ENCODE measurements around the gene PTPRN2.
"Not testable (repeated sequence)": the region's sequence is repeated elsewhere in the genome, so short reads cannot be mapped to it uniquely, and the experiment has no call there.

The PTPRN2 gene

GRCh38 chr7:158587162-158588084 is at the start of gene PTPRN2:
Gene PTPRN2 (minus strand): TSS chr7:158587823.
- in situ Hi-C loops (cut with HindIII; ENCODE audit: low sequenced_read_pairs), result no loop called here

DNA sequence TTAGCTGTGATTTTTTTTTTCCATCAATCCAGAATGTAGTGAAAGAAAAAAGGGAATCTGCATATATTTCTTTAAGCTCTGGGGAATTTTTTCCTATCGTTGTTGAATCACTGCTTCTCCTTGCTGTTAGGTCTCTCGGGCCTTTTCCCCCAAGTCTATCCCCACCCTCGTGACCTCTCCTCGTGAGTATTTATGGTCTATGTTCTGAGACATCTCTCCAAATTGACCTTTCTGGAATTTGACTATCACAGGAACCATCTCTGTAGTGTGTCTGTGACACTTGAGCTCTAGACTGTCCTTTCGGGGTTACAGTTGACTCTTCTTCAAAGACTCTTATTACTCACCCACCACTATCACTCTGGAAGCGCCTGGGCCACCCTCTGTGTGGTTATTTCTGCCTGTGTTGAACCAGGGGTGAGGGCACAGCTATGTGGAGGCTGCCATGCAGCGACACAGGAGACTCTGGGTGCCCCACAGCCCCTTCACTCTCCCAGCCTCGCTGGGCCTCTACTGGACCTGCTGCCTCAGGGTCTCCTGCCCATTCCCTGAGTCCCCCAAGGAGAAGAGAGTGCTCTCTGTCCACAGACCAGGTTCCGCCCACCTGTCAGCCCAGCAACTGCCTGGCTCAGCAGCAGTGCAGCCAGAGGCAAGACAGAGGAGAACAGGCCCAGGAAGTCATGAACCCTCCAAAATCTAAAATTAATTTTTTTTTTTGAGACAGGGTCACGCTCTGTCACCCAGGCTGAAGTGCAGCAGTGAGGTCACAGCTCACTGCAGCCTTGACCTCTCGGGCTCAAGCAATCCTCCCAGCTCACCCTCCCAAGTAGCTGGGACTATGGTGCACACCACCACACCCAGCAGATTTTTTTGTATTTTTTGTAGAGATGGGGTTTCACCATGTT is 45.7 kb upstream of the PTPRN2 start:
- in situ Hi-C loops (cut with HindIII; ENCODE audit: low sequenced_read_pairs), result no loop called here

DNA sequence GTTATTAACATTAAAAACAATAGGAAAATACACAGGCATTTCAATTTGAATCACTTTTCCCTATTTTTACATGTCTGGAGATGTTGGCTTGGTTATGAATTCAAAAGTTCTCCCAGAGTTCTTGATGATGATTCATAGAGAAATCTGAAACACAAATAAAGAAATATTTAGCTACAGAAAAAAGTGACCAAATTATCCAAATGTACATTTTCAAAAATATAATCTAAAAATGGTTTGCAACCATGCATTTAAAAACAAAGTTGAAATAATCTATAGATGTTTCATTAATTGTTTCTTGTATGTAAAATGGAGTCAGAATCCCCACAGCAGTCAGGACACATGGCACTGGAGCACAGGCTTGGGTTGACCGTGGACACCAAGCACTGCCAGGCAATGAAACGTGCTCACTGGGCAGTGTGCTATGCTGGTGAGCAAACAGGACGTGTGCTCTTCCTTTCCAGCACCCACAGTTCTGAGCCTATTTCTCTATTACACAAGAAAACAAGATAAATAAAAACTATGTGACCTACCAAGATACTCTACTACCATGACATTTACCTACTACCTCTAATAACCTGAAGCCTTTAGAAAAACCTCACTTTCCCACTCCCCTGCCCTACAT is 44.1 kb upstream of the PTPRN2 start:
- in situ Hi-C loops (cut with HindIII; ENCODE audit: low sequenced_read_pairs), result no loop called here

DNA sequence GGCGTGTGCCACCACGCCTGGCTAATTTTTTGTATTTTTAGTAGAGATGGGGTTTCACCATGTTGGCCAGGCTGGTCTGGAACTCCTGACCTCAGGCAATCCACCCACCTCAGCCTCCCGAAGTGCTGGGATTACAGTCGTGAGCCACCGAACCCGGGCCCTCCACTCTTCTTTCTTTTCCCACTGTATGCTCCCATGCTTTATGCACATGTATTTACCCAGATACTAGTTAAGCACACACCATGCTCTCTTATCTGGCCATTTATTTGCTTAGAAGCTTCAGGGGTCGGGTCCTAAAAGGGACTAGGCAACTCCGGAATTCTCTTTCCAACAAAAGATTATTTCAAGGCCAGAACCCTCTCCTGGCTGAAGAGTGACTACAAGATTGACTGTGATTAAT is 38.7 kb upstream of the PTPRN2 start:
- in situ Hi-C loops (cut with HindIII; ENCODE audit: low sequenced_read_pairs), result not testable (repeated sequence)

- in situ Hi-C loops (cut with HindIII; ENCODE audit: low sequenced_read_pairs), result no loop called here
Observed at GRCh38 chr7:158623241-158623640, 35.6 kb upstream of the PTPRN2 start.

- in situ Hi-C loops (cut with HindIII; ENCODE audit: low sequenced_read_pairs), result no loop called here
Observed at GRCh38 chr7:158620839-158621441, 33.3 kb upstream of the PTPRN2 start.

DNA sequence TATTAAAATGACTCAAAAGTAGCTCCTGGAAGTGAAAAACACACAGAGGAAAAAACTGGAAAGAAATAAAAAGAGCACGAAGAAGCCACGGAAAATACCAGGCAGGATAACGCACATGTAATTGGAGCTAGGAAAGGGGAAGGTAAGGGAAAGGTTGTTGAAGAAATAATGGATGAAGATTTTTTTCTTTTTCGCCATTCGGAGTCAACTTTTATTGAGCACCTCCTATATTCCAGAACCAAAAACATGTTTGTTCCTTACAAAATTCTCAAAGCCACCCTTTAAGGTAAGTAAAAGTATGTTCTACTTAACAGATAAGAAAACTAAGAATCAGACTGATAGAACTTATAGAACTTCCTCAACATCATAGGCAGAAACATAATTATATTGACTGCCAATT is 32.8 kb upstream of the PTPRN2 start:
- in situ Hi-C loops (cut with HindIII; ENCODE audit: low sequenced_read_pairs), result no loop called here

DNA sequence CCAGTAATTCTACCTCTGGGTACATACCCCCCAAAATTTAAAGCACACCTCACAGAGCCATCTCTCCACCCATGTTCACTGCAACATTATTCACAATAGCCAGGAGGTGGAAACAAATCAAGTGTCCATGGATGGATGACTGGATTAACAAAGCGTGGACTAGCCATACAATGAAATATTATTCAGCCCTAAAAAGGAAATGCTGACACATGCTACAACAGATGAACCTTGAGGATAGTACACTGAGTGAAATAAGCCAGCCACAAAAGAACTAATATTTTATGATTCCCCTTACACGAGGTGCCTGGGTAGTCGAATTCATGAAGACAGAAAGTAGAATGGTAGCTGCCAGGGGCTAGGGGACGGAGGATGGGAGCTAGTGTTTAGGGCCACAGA is 31.1 kb upstream of the PTPRN2 start:
- in situ Hi-C loops (cut with HindIII; ENCODE audit: low sequenced_read_pairs), result no loop called here

DNA sequence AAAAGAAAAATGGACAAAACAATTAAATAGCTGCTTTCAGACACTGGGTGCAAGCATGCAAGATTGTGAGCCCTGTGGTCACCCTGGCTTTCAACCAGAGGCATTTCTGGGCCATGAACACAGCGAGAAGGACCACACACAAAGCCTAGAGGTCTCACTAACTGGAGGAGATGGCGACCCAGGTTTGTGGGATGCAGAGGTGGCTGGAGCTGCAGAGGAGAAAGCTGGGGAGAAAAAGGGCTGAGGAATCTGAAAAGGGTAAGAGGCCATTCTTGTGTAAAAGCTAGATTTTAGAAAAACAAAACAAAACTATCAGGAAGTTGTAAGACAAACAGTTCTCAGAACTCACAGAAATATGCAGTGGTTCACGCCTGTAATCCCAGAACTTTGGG is 30.1 kb upstream of the PTPRN2 start:
- in situ Hi-C loops (cut with HindIII; ENCODE audit: low sequenced_read_pairs), result no loop called here

- in situ Hi-C loops (cut with HindIII; ENCODE audit: low sequenced_read_pairs), result no loop called here
Observed at GRCh38 chr7:158616050-158616449, 28.4 kb upstream of the PTPRN2 start.

- in situ Hi-C loops (cut with HindIII; ENCODE audit: low sequenced_read_pairs), result no loop called here
Observed at GRCh38 chr7:158614700-158615099, 27.1 kb upstream of the PTPRN2 start.

- in situ Hi-C loops (cut with HindIII; ENCODE audit: low sequenced_read_pairs), result no loop called here
Observed at GRCh38 chr7:158613481-158613880, 25.9 kb upstream of the PTPRN2 start.

DNA sequence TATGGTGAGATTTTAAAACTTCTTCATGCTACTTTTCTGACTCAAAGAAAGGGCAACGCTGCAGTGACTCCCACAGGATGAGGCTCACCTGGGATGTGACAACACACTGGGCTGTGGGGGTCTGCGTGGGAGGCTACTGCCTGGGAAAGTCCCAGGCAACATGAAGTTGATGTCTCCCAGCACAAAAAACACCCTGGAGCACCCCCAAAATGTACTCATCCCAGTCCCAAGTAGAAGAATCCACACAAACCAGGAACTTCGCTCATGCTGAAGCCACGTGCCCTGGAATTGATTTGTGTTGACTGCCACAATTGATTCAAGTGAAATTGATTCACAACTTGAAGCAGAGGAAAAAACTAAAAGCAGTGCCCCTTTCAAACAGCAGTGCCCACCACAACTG is 24.9 kb upstream of the PTPRN2 start:
- in situ Hi-C loops (cut with HindIII; ENCODE audit: low sequenced_read_pairs), result no loop called here

DNA sequence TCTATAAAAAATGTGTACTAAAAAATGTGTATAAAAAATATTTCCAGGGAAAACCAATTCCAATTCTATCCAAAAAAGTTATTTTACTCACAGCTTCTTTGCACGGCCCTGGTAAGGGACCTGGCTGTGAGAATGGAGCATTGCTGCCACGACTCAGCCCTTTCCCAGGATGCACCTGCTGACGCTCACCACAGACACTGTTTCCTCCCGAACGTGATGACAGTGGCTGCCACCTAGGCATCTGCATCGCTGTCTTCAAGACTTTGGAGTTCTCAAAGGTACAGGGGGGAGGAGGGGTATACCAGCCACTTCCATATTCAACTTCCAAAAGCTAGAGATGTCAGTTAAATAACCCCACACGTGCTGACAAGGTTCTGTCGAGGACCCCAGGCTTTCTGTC is 23.9 kb upstream of the PTPRN2 start:
- in situ Hi-C loops (cut with HindIII; ENCODE audit: low sequenced_read_pairs), result no loop called here

DNA sequence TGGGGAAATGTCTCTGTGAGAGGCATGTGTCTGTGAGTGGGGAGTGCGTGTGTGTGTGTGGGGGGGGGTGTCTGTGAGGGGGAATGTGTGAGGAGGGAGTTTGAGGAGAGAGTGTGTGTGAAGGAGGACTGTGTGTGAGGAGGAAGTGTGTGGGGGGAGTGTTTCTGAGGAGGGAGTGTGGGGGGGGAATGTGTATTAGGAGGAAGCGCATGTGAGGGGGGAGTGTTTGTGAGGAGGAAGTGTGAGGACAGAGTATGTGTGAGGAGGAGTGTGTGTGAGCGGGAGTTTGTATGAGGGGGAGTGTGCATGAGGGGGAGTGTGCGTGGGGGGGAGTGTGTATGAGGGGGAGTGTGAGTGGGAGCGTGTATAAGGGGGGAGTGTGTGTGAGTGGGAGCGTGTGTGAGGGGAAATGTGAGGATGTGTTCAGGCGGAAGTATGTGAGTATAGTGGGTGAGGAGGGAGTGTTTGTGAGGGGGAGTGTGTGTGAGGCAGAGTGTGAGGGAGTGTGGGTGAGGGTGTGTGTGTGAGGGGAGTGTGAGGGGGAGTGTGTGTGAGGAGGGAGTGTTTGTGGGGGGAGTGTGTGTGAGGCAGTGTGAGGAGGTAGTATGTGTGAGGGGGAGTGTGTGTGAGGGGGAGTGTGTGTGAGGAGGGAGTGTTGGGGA is 21.8 kb upstream of the PTPRN2 start:
- in situ Hi-C loops (cut with HindIII; ENCODE audit: low sequenced_read_pairs), result no loop called here

DNA sequence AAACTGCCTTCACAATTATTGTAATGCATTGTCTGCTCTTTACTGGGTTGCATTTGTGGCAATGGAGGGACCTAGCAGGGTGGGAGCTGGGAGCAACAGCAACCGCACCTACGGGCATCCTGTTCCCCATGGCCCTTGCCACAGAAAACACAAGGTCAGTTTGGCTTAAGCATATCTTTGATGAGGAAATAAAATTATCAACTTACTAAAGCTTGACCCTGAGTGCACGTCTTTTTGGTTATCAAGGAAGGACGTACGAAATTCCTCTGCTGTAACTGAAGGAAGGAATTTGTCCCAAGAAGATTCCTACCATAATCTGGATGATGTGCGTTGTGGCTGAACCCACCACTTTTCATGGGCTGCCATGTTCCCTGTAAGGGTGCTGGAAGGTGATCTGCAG is 19.9 kb upstream of the PTPRN2 start:
- in situ Hi-C loops (cut with HindIII; ENCODE audit: low sequenced_read_pairs), result no loop called here

DNA sequence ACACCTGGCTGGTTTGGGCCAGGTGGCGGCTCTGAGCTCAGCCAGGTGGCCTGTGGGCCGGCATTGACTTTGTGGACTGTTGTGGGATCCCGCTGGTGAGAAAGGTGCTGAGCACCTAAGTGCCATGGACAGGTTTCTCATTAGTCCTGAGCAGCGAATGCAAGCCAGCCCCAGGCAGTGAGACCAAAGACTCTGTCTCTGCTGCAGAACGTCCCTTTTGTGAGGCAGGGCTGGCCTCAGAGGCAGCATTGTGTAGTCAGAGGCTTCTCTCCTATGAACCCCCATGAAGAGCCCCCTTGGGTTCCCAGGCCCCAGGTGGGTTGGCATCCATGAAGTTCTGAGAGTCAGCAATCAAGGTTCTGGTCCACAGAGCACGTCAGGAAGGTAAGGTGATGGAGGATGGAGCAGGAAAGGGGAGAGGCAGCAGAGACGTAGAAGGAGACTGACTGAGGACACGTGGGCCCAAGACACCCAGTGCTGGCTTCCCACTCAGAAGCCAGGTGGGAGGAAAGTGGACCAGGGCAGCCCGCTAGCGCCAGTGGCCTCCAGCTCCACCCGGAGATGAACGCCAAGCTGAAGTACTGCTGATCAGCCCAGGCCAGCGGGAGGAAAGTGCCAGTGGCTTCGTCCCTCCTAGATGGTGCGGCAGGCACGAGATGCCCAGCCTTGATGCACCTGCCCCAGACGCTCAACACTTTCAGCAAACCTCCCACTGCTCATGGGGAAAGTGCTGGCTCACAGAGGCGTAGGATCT is 19.2 kb upstream of the PTPRN2 start:
- in situ Hi-C loops (cut with HindIII; ENCODE audit: low sequenced_read_pairs), result no loop called here

DNA sequence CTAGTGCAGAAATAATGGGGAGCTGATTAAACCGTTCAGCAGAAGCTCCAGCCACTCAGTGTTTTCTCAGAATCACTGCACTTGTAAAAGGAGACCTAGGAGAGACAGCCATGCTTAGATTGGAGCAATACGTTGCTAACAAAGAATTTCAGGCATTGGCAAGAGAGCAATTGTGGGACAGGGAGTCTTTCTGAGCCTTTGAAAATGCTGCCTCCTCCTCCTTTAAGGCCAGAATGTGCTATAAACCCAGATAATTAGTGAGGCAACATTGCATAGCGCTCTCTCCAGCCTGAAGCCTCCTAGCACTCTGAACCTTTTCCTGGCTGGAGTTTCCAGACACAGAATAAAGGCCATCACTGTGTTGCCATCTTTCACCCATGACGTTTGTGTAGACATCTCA is 18.5 kb upstream of the PTPRN2 start:
- in situ Hi-C loops (cut with HindIII; ENCODE audit: low sequenced_read_pairs), result no loop called here
